Breast epithelium (tissue), 3 donors: Measurements from ENCODE around the gene PLAAT3. TPM values are rescaled to one million over a fixed set of nuclear protein-coding genes. Genes with fewer than 3 reads are reported as not detected.

Experiments
- total RNA-seq, 3 donors: library from RNA; depleted of rRNA; stranded (reverse); fragments of >200 nt; gene quantifications; one replicate each; pipeline ENCODE4 v1.1.0, GENCODE V29; 2016

Gene PLAAT3
- total RNA-seq, 3 donors from 2014 or later: 128 to 527 (median 204) TPM

Other genes starting within 250 kb of the PLAAT3 start
- gene SLC22A9, start 244.6 kb downstream of the PLAAT3 start, total RNA-seq: not detected
- 10 to 100 TPM in 2 of 3 donors, 1 to 10 TPM in 1; 9.8 to 61.9 (median 11.9) TPM for gene PLAAT5, start 123.3 kb downstream of the PLAAT3 start, total RNA-seq
- gene LGALS12, start 108.3 kb downstream of the PLAAT3 start, total RNA-seq: 10 to 100 TPM in 2 of 3 donors, 1 to 10 TPM in 1; 6.6 to 82.6 (median 11.9) TPM
- gene PLAAT4, start 77.6 kb downstream of the PLAAT3 start, total RNA-seq: 10 to 100 TPM; 13.9 to 100.0 (median 95.3) TPM
- 1 to 10 TPM; 1.1 to 2.6 (median 2.0) TPM for gene PLAAT2, start 51.1 kb downstream of the PLAAT3 start, total RNA-seq
- gene ATL3, start 56.9 kb upstream of the PLAAT3 start, total RNA-seq: 100 to 1,000 TPM in 1 of 3 donors, 10 to 100 TPM in 2; 75.2 to 165 (median 77.3) TPM
- gene RTN3, start 67.1 kb upstream of the PLAAT3 start, total RNA-seq: 100 to 1,000 TPM; 115 to 199 (median 162) TPM
- gene ZFTA, start 154.3 kb upstream of the PLAAT3 start, total RNA-seq: 10 to 100 TPM in 1 of 3 donors, 1 to 10 TPM in 2; 8.8 to 12.5 (median 9.7) TPM
- gene SPINDOC, start 199.0 kb upstream of the PLAAT3 start, total RNA-seq: 10 to 100 TPM in 2 of 3 donors, 1 to 10 TPM in 1; 4.8 to 13.8 (median 12.1) TPM
- gene MARK2, start 224.7 kb upstream of the PLAAT3 start, total RNA-seq: 10 to 100 TPM; 12.6 to 34.0 (median 22.3) TPM